ENCODE data around the gene NUDT6. TPM values are rescaled to one million over a fixed set of nuclear protein-coding genes. Genes with fewer than 3 reads are reported as not detected.

Gene NUDT6
- total and polyA plus RNA-seq, 12 donors, result 7.7 to 25.1 (median 14.9) TPM

DNA sequence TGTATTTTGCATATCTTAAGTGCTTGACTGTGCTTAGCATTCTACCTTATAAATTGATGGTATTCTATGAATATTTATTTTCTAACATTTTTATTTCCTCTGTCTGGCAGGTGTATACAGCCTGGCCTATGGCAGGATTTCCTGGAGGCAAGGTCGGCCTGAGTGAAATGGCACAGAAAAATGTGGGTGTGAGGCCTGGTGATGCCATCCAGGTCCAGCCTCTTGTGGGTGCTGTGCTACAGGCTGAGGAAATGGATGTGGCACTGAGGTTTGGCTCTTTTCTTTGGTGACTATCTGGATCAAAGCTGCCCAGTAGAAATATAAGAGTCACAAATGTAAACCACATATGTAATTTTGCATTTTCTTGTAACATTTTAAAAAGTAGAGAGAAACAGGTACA lies 6.5 kb upstream of the NUDT6 start:
- peaks cover 0 to 11% (median 6%) of the 10 kb centered on the region in 9 donors for H3K4me1 ChIP-seq
- H3K27me3 ChIP-seq, result no peaks in the 10 kb centered on the region
- no peak overlapping the region for H3K27ac ChIP-seq
- H3K36me3 ChIP-seq, result peaks cover 0 to 60% (median 0%) of the 10 kb centered on the region in 9 donors
- no peaks in the 10 kb centered on the region for H3K9me3 ChIP-seq
- no peak overlapping the region for H3K4me3 ChIP-seq
- TF ChIP-seq, protein P1, sequence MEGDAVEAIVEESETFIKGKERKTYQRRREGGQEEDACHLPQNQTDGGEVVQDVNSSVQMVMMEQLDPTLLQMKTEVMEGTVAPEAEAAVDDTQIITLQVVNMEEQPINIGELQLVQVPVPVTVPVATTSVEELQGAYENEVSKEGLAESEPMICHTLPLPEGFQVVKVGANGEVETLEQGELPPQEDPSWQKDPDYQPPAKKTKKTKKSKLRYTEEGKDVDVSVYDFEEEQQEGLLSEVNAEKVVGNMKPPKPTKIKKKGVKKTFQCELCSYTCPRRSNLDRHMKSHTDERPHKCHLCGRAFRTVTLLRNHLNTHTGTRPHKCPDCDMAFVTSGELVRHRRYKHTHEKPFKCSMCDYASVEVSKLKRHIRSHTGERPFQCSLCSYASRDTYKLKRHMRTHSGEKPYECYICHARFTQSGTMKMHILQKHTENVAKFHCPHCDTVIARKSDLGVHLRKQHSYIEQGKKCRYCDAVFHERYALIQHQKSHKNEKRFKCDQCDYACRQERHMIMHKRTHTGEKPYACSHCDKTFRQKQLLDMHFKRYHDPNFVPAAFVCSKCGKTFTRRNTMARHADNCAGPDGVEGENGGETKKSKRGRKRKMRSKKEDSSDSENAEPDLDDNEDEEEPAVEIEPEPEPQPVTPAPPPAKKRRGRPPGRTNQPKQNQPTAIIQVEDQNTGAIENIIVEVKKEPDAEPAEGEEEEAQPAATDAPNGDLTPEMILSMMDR (IDR thresholded peaks at IDR 0.05), result no peak
- WGBS, 2 donors, result 70 to 81% methylated on average over 1 of the region's 1 CpG
- intact Hi-C loops (cut with DNase I), result loop anchor here in 3 of 10 donors (10.0 kb wide), 1 partner anchor 324 kb away; no protein-coding TSS in a partner anchor
- DNase-seq (no peak), ATAC-seq (no peak)

DNA sequence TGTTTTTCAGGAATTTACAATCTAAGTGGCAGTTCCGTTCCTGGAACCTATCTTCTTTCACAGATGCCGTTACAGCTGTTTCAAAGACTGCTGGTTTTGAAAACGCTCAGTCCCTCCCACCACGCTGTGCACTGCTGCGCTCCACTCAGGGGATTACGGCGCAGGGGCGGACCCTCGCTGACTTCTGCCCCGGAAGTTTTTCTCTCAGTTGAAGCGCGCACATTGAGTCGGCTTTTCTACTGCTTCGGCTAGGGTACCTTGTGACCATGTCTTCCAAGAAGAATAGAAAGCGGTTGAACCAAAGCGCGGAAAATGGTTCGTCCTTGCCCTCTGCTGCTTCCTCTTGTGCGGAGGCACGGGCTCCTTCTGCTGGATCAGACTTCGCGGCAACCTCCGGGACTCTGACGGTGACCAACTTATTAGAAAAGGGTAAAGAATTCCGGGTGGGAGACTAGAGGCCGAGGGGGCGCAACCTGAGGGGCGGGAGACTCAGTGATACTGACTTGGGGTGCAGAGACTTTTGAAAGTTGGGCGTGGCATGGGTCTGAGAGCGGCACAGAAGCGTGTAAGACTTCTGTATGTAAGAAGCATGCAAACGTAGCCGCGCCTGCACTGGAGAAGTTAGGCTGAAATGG lies 597 bp upstream of the NUDT6 start:
- ATAC-seq, result peak; percentile 96 to 99 (median 98)
- H3K36me3 ChIP-seq, result peaks cover 0 to 5% (median 0%) of the 10 kb centered on the region in 9 donors

DNA sequence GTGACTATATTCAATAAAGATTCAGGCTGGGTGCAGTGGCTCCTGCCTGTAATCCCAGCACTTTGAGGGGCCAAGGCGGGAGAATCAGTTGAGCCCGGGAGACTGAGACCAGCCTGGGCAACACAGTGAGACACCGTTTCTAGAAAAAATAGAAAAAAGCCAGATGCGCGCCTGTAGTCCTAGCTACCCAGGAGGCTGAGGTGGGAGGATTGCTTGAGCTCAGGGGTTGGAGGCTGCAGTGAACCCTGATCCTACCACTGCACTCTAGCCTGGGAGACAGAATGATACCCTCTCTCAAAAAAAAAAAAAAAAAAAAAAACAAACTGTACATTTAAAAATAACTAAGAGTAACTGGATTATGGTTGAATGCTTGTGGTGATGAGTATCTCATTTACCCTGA lies 1.1 kb downstream of the NUDT6 start:
- Histone ChIP-seq H3K27ac (peak overlapping the region in 9 of 10 donors; percentile 69 to 90 (median 82)), H3K36me3 (peaks cover 0 to 12% (median 0%) of the 10 kb centered on the region in 9 donors), H3K4me3 (peak overlapping the region in 9 of 10 donors; percentile 64 to 95 (median 91)), H3K9me3 (no peaks in the 10 kb centered on the region), H3K27me3 (no peaks in the 10 kb centered on the region), H3K4me1 (peaks cover 0 to 25% (median 17%) of the 10 kb centered on the region in 9 donors)
- 86 to 93% methylated on average over 5 of the region's 5 CpGs for WGBS, 2 donors
- intact Hi-C loops (cut with DNase I), result loop anchor here in 7 of 10 donors (5.0 to 10.0 kb wide), 4 partner anchors 94 to 319 kb away; partner anchors contain the start of gene FGF2 (in 2 of the 7)
- TF ChIP-seq, protein P1 (IDR thresholded peaks at IDR 0.05), result no peak
- ATAC-seq, result no peak
- DNase-seq, result no peak

More for the DNA sequence above, 597 bp upstream of the NUDT6 start:
- H3K27me3 ChIP-seq, result no peaks in the 10 kb centered on the region
- peak overlapping the region; percentile 64 to 95 (median 92) for H3K4me3 ChIP-seq
- WGBS, 2 donors, result 0 to 1% methylated on average over 34 of the region's 34 CpGs
- H3K27ac ChIP-seq, result peak overlapping the region in 9 of 10 donors; percentile 69 to 90 (median 82)
- no peaks in the 10 kb centered on the region for H3K9me3 ChIP-seq
- TF ChIP-seq, protein P1 (IDR thresholded peaks at IDR 0.05), result peak in 1 of 9 donors; percentile 12
- peak; percentile 82 to 86 for DNase-seq
- intact Hi-C loops (cut with DNase I), result loop anchor here in 7 of 10 donors (1.0 to 10.0 kb wide), 6 partner anchors 96 to 321 kb away; partner anchors contain the start of genes FGF2 (in 2 of the 7) and BBS12 (in 1 of the 7)
- H3K4me1 ChIP-seq, result peaks cover 0 to 25% (median 17%) of the 10 kb centered on the region in 9 donors

DNA sequence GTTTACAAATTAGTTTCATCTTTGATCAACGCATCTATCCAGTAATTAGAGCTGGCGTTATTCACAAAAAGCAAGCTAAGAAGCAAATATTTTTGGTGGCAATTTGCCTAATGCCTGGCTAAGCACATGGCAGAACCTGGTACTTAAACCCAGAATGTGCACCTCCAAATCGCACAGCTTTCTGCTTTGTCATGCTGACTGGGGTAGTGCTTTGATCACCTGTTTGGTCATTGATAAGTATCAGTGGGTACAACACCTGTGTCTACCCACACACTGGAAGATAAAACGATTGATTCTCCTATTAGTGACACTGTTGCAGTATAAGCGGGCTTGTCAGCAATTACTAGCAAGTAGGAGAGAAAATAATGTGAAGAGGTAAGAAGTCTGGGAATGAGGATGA lies 1.9 kb downstream of the NUDT6 start:
- TF ChIP-seq, protein P1 (IDR thresholded peaks at IDR 0.05), result no peak
- Histone ChIP-seq H3K4me3 (no peak overlapping the region), H3K4me1 (peaks cover 0 to 25% (median 17%) of the 10 kb centered on the region in 9 donors), H3K27me3 (no peaks in the 10 kb centered on the region), H3K27ac (no peak overlapping the region), H3K9me3 (no peaks in the 10 kb centered on the region), H3K36me3 (peaks cover 0 to 21% (median 0%) of the 10 kb centered on the region in 9 donors)
- no peak for ATAC-seq
- no peak for DNase-seq
- intact Hi-C loops (cut with DNase I), result loop anchor here in 7 of 10 donors (5.0 to 10.0 kb wide), 4 partner anchors 93 to 318 kb away; partner anchors contain the start of gene FGF2 (in 2 of the 7)
- WGBS, 2 donors, result 91 to 93% methylated on average over 5 of the region's 5 CpGs

Measured in heart right ventricle (tissue), 16 donors.